Measurements from ENCODE around the gene PFN3. TPM values are rescaled to one million over a fixed set of nuclear protein-coding genes. Genes with fewer than 3 reads are reported as not detected.

The PFN3 gene
- total RNA-seq, 4 donors from 2014 or later: not detected

- Histone ChIP-seq H3K27me3 (no peaks in the 10 kb centered on the region), H3K36me3 (peaks cover 0 to 10% of the 10 kb centered on the region in 2 donors), H3K9me3 (no peaks in the 10 kb centered on the region), H3K4me3 (peak overlapping the region in 1 of 2 donors; percentile 59), H3K27ac (peak overlapping the region in 2 of 4 donors; percentile 91 to 94), H3K4me1 (peaks cover 0 to 87% (median 23%) of the 10 kb centered on the region in 3 donors)
- TF ChIP-seq POLR2A (IDR thresholded peaks at IDR 0.05) (no peak), POLR2AphosphoS5 (IDR thresholded peaks at IDR 0.05) (no peak), CTCF (IDR thresholded peaks at IDR 0.05) (no peak), EP300 (IDR thresholded peaks at IDR 0.05) (no peak)
- ATAC-seq: no peak
- 90 to 99% methylated on average over 2 to 13 of the region's 29 CpGs for WGBS, 2 donors (ENCODE audit: low coverage in 1 of 2)
Measured at GRCh38 chr5:177367981-177368868, 32.2 kb downstream of the PFN3 start.

DNA sequence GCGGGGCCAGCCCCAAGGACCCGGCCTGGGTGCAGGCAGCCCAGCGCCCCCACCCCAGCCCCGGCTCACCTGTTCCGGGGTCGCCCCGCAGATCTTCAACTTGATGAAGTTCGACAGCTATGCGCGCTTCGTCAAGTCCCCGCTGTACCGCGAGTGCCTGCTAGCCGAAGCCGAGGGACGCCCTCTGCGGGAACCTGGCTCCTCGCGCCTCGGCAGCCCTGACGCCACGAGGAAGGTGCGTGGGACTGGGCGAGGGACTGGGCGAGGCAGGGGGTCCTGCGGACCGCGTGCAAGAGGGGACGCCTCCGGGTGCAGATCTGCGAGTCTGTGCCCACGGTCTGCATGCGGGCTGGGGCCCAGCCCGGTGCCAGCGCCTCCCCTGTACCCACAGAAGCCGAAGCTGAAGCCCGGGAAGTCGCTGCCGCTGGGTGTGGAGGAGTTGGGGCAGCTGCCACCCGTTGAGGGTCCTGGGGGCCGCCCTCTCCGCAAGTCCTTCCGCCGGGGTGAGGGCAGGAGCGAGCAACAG lies 33.1 kb downstream of the PFN3 start:
- peak; percentile 36 for ATAC-seq

DNA sequence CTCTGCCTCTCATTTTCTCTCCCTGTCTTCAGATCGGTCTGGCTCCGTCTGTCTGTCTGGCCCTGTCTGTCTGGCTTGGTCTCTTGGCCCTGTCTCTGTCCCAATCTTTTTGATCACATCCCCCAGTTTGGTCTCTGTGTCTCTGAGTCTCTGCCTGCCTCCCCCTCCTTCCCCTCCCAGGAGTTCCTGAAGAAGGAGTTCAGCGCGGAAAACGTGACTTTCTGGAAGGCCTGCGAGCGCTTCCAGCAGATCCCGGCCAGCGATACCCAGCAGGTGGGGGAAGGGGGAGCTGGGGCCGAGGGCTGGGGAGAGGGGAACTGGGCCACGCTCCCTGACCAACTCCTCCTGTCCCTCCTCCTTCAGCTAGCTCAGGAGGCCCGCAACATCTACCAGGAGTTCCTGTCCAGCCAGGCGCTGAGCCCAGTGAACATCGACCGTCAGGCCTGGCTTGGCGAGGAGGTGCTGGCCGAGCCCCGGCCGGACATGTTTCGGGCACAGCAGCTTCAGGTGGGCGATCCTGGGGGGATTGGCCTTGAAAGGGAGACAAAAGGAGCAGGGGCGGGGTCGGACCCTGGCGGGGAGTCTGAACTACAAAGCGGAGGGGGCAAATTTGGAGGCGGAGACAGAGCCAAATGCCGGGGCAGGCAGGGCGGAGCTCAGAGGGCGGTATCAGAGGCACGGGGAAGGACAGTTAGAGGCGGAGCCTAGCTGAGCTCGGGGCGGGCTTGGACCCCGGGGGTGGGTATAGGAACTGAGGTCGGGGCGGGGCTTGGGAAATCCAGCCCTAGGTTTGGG lies 33.7 kb downstream of the PFN3 start:
- peak overlapping the region; percentile 74 to 94 (median 92) for H3K27ac ChIP-seq
- H3K4me3 ChIP-seq: peak overlapping the region; percentile 30 to 59
- H3K36me3 ChIP-seq: peaks cover 0 to 1% of the 10 kb centered on the region in 2 donors
- no peak for TF ChIP-seq EP300 (IDR thresholded peaks at IDR 0.05)
- peak; percentile 24 for TF ChIP-seq POLR2AphosphoS5 (IDR thresholded peaks at IDR 0.05)
- TF ChIP-seq CTCF (IDR thresholded peaks at IDR 0.05): no peak
- no peak for TF ChIP-seq POLR2A (IDR thresholded peaks at IDR 0.05)
- 0% methylated on average over 15 of the region's 36 CpGs; no CpG with 5 or more reads in 1 of the 2 donors for WGBS, 2 donors (ENCODE audit: low coverage in 1 of 2)
- H3K4me1 ChIP-seq: peaks cover 0 to 94% (median 29%) of the 10 kb centered on the region in 3 donors
- no peaks in the 10 kb centered on the region for H3K9me3 ChIP-seq
- ATAC-seq: peak; percentile 92
- H3K27me3 ChIP-seq: no peaks in the 10 kb centered on the region

More for the DNA sequence above, 33.1 kb downstream of the PFN3 start:
- Histone ChIP-seq H3K27ac (peak overlapping the region in 3 of 4 donors; percentile 91 to 94 (median 92)), H3K4me1 (peaks cover 0 to 95% (median 29%) of the 10 kb centered on the region in 3 donors), H3K4me3 (peak overlapping the region; percentile 30 to 59), H3K9me3 (no peaks in the 10 kb centered on the region), H3K36me3 (peaks cover 0 to 8% of the 10 kb centered on the region in 2 donors), H3K27me3 (no peaks in the 10 kb centered on the region)
- no CpG with 5 or more reads among the region's 46 CpGs for WGBS, 2 donors (ENCODE audit: low coverage in 1 of 2)
- TF ChIP-seq EP300 (IDR thresholded peaks at IDR 0.05) (no peak), POLR2AphosphoS5 (IDR thresholded peaks at IDR 0.05) (no peak), POLR2A (IDR thresholded peaks at IDR 0.05) (peak in 1 of 2 donors; percentile 11), CTCF (IDR thresholded peaks at IDR 0.05) (peak in 1 of 4 experiments; percentile 30)

DNA sequence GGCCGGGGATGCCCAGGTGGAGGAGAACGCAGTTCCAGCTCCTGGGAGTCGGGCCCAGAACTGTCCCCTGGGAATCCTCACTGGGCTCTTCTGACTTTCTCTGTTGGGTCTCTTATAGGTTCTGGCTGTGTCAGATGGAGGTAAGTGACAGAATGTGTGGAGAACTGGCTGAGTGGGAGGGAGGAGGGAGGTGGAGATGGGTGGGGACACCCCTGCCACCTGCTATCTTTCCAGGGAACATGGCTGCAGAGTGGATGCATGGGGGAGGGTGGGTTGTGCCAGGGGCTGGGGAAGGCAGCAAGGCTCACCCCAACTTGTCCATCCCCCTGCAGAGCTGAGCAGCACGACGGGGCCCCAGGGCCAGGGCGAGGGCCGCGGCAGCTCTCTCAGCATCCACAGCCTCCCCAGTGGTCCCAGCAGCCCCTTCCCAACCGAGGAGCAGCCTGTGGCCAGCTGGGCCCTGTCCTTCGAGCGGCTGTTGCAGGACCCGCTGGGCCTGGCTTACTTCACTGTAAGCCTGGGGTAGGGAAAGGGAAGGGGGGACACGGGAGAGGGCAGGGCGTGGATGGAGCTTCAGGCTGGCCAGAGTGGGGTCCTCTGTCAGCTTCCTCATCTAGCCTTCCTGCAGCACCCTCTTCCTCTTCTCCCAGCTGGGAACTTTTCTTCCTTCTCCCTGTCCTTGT lies 34.5 kb downstream of the PFN3 start:
- no peaks in the 10 kb centered on the region for H3K9me3 ChIP-seq
- no peak for ATAC-seq
- 22 to 40% methylated on average over 7 of the region's 14 CpGs for whole genome bisulfite sequencing, 2 donors (ENCODE audit: low coverage in 1 of 2)
- peaks cover 0 to 86% (median 29%) of the 10 kb centered on the region in 3 donors for H3K4me1 ChIP-seq
- TF ChIP-seq POLR2A (IDR thresholded peaks at IDR 0.05): no peak
- no peak for TF ChIP-seq CTCF (IDR thresholded peaks at IDR 0.05)
- TF ChIP-seq EP300 (IDR thresholded peaks at IDR 0.05): no peak
- TF ChIP-seq POLR2AphosphoS5 (IDR thresholded peaks at IDR 0.05): no peak
- no peaks in the 10 kb centered on the region for H3K27me3 ChIP-seq
- H3K4me3 ChIP-seq: peak overlapping the region in 1 of 2 donors; percentile 59
- no peaks in the 10 kb centered on the region for H3K36me3 ChIP-seq
- H3K27ac ChIP-seq: peak overlapping the region; percentile 74 to 94 (median 92)

All from gastroesophageal sphincter (tissue), 4 donors.